CD14-positive monocyte (primary cell): ENCODE measurements around the gene SLC25A39. TPM values are rescaled to one million over a fixed set of nuclear protein-coding genes. Genes with fewer than 3 reads are reported as not detected.

ENCODE experiments used
- DNase-seq, 3 donors: peaks; one replicate each; pipeline ENCODE4 v3.0.0-alpha.2; 2011 to 2022
- H2AFZ ChIP-seq: 2 replicates; pipeline ENCODE4 v1.6.0; 2012; ENCODE audit warnings: mild to moderate bottlenecking, low read depth, low read length, inconsistent platforms; ENCODE audit not compliant: insufficient read depth, poor library complexity, severe bottlenecking
- H3K27ac ChIP-seq, 2 donors: 1 replicate in 1 of 2; 2 replicates in 1 of 2; pipeline ENCODE4 v1.5.1; 2012 to 2013; ENCODE audit warnings: low read length in 2 of 2, control low read depth in 1 of 2, inconsistent platforms in 1 of 2, low read depth in 1 of 2, mild to moderate bottlenecking in 1 of 2
- H3K27me3 ChIP-seq, 2 donors: one replicate each; pipeline versions ENCODE4 v1.6.0 to v1.6.1; 2011 to 2013; ENCODE audit warnings: low read length in 2 of 2; ENCODE audit not compliant: control insufficient read depth in 2 of 2, insufficient read depth in 2 of 2
- H3K36me3 ChIP-seq, 2 donors: replicated peaks in 1 of 2; 1 replicate in 1 of 2; 2 replicates in 1 of 2; pipeline versions ENCODE4 v1.5.1 to v1.6.1; 2012 to 2013; ENCODE audit warnings: low read length in 2 of 2, control low read depth in 1 of 2, inconsistent platforms in 1 of 2, mild to moderate bottlenecking in 1 of 2; ENCODE audit not compliant: insufficient read depth in 2 of 2, control insufficient read depth in 1 of 2
- H3K4me1 ChIP-seq, 2 donors: 1 replicate in 1 of 2; 2 replicates in 1 of 2; pipeline versions ENCODE4 v1.5.1 to v1.6.1; 2012 to 2013; ENCODE audit warnings: low read length in 2 of 2, control low read depth in 1 of 2, inconsistent platforms in 1 of 2, mild to moderate bottlenecking in 1 of 2, moderate library complexity in 1 of 2; ENCODE audit not compliant: insufficient read depth in 2 of 2, control insufficient read depth in 1 of 2
- H3K4me2 ChIP-seq: replicated peaks from 2 replicates; pipeline ENCODE3; 2012; ENCODE audit warnings: low read length, moderate library complexity, mild to moderate bottlenecking; ENCODE audit not compliant: poor library complexity, severe bottlenecking; ENCODE audit errors: extremely low read depth
- H3K4me3 ChIP-seq, 3 experiments: fragments of 200-600 bp in 1 of 3; sonication (generic) in 1 of 3; replicated peaks in 1 of 3; 1 replicate in 2 of 3; 2 replicates in 1 of 3; pipeline ENCODE4 v1.5.1; 2011 to 2013; ENCODE audit warnings: low read length in 3 of 3, mild to moderate bottlenecking in 3 of 3, control low read depth in 2 of 3, low read depth in 2 of 3, inconsistent platforms in 1 of 3, moderate library complexity in 1 of 3
- H3K79me2 ChIP-seq: 2 replicates; pipeline ENCODE4 v1.6.0; 2012; ENCODE audit warnings: mild to moderate bottlenecking, control low read depth, inconsistent platforms, low read length, moderate library complexity; ENCODE audit not compliant: insufficient read depth
- H3K9ac ChIP-seq: 2 replicates; pipeline ENCODE4 v1.6.0; 2017; ENCODE audit warnings: low read length, mild to moderate bottlenecking; ENCODE audit not compliant: insufficient read depth, poor library complexity, severe bottlenecking
- H3K9me3 ChIP-seq, 2 donors: replicated peaks in 1 of 2; 1 replicate in 1 of 2; 2 replicates in 1 of 2; pipeline versions ENCODE4 v1.5.1 to v1.6.1; 2012 to 2013; ENCODE audit warnings: low read length in 2 of 2, control low read depth in 1 of 2; ENCODE audit not compliant: control insufficient read depth in 1 of 2, insufficient read depth in 1 of 2
- H4K20me1 ChIP-seq: 2 replicates; pipeline ENCODE4 v1.6.0; 2012; ENCODE audit warnings: mild to moderate bottlenecking, low read length, control low read depth, moderate library complexity; ENCODE audit not compliant: insufficient read depth
- H3K27ac Mint-ChIP-seq, 7 donors: one replicate each; pipeline ENCODE4 v1.8.0; 2020; ENCODE audit warnings: mild to moderate bottlenecking in 7 of 7, mixed read lengths in 7 of 7, moderate library complexity in 6 of 7, inconsistent platforms in 2 of 7
- H3K27me3 Mint-ChIP-seq, 3 donors: one replicate each; pipeline ENCODE4 v1.8.0; 2021 to 2022; ENCODE audit warnings: low read depth in 3 of 3, mild to moderate bottlenecking in 3 of 3, mixed read lengths in 3 of 3, moderate library complexity in 3 of 3, inconsistent platforms in 1 of 3
- H3K36me3 Mint-ChIP-seq, 2 donors: one replicate each; pipeline ENCODE4 v1.8.0; 2020; ENCODE audit warnings: mixed read lengths in 2 of 2, inconsistent platforms in 1 of 2, mild to moderate bottlenecking in 1 of 2
- H3K4me1 Mint-ChIP-seq: one replicate; pipeline ENCODE4 v1.8.0; 2020; ENCODE audit warnings: mild to moderate bottlenecking, mixed read lengths
- H3K4me3 Mint-ChIP-seq, 2 donors: one replicate each; pipeline ENCODE4 v1.8.0; 2020; ENCODE audit warnings: mild to moderate bottlenecking in 2 of 2, mixed read lengths in 2 of 2, moderate library complexity in 1 of 2
- H3K9me3 Mint-ChIP-seq, 7 donors: one replicate each; pipeline ENCODE4 v1.8.0; 2020 to 2022; ENCODE audit warnings: mixed read lengths in 7 of 7, mild to moderate bottlenecking in 6 of 7, moderate library complexity in 6 of 7, inconsistent platforms in 2 of 7
- WGBS: methylation state at CpG from one replicate; pipeline ENCODE4 v1.1.5; 2013; ENCODE audit warnings: missing lambda C conversion rate; ENCODE audit not compliant: insufficient coverage; 5-methylcytosine and 5-hydroxymethylcytosine counted together
- intact Hi-C, 2 donors: fragments of 100-400 bp; cut with micrococcal nuclease; formaldehyde crosslinking; loops; one replicate each; pipeline versions ENCODE4 v1.15.0 to v1.15.1; 2023
- polyA plus RNA-seq, 3 donors: library from polyadenylated mRNA; depleted of rRNA in 1 of 3; unstranded in 2 of 3; stranded (reverse) in 1 of 3; fragments of 300-500 nt in 2 of 3; fragments of >200 nt in 1 of 3; fragmentation: Illumina TruSeq in 2 of 3; gene quantifications; 1 replicate in 2 of 3; 2 replicates in 1 of 3; pipeline ENCODE4 v1.2.3, GENCODE V29; 2012 to 2021
- TF ChIP-seq, protein P1 (sequence below): fragments of 200-600 bp; IDR thresholded peaks from one replicate; pipeline ENCODE4 v1.8.0; 2022; ENCODE audit warnings: antibody characterized with exemption, mild to moderate bottlenecking

The SLC25A39 gene
- polyA plus RNA-seq, 3 donors, result 64.0 to 74.8 (median 64.5) TPM

DNA sequence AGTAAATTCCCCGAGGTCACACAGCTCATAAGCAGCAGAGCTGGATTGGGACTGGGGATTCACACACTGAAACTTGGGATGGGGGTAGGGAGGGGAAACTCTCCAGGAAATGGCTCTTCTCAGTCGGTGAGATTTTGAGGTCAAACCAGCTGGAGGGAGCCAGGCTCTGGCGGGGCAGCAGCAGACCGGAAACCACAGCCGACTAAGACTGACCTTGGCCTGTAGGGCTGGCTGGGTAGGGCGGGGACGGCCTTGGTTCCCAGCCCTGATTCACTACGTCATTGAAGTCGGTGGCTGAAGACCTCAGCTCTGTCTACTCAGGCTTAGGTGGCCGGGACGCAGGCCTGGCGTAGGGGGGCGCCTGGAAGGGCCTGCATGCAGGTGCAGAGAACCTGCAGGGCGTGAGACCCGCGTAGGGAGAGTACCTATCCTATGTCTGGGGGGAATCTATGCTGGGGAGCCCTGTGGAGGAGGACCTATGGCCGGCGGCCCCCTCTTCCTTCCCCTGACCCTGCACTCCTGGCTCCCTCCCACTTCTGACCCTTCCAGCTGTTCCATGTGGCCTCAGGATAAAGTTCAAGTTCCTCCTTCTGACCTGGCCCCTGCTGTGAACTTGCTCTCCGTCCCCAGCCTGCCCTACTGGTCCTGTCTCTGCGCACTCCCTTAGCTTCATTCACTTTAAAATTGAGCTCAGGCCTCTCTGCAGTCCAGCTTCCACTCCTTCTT is 44.8 kb downstream of the SLC25A39 start:
- Mint-ChIP-seq H3K27me3 (peaks cover 24 to 33% (median 28%) of the 10 kb centered on the region in 3 donors), H3K36me3 (no peaks in the 10 kb centered on the region), H3K27ac (peak overlapping the region; percentile 92 to 97 (median 94)), H3K4me3 (peak overlapping the region; percentile 64 to 70), H3K9me3 (no peaks in the 10 kb centered on the region), H3K4me1 (peaks cover 30% of the 10 kb centered on the region)
- Histone ChIP-seq H3K36me3 (no peaks in the 10 kb centered on the region), H3K4me1 (peaks cover 23 to 25% of the 10 kb centered on the region in 2 donors), H4K20me1 (no peaks in the 10 kb centered on the region), H3K4me3 (peak overlapping the region in 1 of 3 experiments; percentile 46), H3K4me2 (peak overlapping the region; percentile 66), H3K27ac (peak overlapping the region; percentile 64 to 80), H2AFZ (peak overlapping the region; percentile 51), H3K27me3 (peaks cover 0 to 7% of the 10 kb centered on the region in 2 donors), H3K9ac (peak overlapping the region; percentile 36), H3K79me2 (no peaks in the 10 kb centered on the region), H3K9me3 (no peaks in the 10 kb centered on the region)
- TF ChIP-seq, protein P1, sequence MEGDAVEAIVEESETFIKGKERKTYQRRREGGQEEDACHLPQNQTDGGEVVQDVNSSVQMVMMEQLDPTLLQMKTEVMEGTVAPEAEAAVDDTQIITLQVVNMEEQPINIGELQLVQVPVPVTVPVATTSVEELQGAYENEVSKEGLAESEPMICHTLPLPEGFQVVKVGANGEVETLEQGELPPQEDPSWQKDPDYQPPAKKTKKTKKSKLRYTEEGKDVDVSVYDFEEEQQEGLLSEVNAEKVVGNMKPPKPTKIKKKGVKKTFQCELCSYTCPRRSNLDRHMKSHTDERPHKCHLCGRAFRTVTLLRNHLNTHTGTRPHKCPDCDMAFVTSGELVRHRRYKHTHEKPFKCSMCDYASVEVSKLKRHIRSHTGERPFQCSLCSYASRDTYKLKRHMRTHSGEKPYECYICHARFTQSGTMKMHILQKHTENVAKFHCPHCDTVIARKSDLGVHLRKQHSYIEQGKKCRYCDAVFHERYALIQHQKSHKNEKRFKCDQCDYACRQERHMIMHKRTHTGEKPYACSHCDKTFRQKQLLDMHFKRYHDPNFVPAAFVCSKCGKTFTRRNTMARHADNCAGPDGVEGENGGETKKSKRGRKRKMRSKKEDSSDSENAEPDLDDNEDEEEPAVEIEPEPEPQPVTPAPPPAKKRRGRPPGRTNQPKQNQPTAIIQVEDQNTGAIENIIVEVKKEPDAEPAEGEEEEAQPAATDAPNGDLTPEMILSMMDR, result no peak
- WGBS, result 25% methylated on average over 14 of the region's 20 CpGs
- intact Hi-C loops, result loop anchor here in 1 of 2 donors (5.0 kb wide), 3 partner anchors 38 to 67 kb away; partner anchors contain the start of genes GRN and UBTF
- peak; percentile 94 to 98 (median 97) for DNase-seq

DNA sequence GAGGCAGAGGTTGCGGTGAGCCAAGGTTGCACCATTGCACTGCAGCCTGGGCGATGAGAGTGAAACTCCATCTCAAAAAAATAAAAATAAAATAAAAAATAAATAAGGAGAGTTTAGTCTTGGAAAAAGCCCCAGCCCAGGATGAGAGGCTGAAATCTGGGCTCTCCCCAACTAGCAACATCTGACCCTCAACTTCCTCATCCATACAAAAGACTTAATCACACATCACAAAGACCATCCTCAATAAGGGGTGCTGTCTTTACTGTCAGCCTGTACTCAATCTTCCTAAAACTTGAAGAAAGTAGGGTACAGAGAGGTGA is 45.3 kb downstream of the SLC25A39 start:
- peaks cover 23 to 25% of the 10 kb centered on the region in 2 donors for H3K4me1 ChIP-seq
- intact Hi-C loops, result loop anchor here in 1 of 2 donors (5.0 kb wide), 3 partner anchors 37 to 68 kb away; partner anchors contain the start of genes GRN and UBTF
- no peaks in the 10 kb centered on the region for H3K9me3 ChIP-seq
- Mint-ChIP-seq H3K4me3 (peak overlapping the region; percentile 64 to 70), H3K27ac (peak overlapping the region; percentile 92 to 97 (median 94)), H3K9me3 (peaks cover 0 to under 1% (median 0%) of the 10 kb centered on the region in 7 donors), H3K4me1 (peaks cover 30% of the 10 kb centered on the region), H3K27me3 (peaks cover 24 to 32% (median 29%) of the 10 kb centered on the region in 3 donors), H3K36me3 (no peaks in the 10 kb centered on the region)
- H3K79me2 ChIP-seq, result no peaks in the 10 kb centered on the region
- no peaks in the 10 kb centered on the region for H3K36me3 ChIP-seq
- TF ChIP-seq, protein P1, result no peak
- peak overlapping the region in 1 of 3 experiments; percentile 46 for H3K4me3 ChIP-seq
- H3K27ac ChIP-seq, result peak overlapping the region; percentile 64 to 80
- no peaks in the 10 kb centered on the region for H4K20me1 ChIP-seq
- H3K27me3 ChIP-seq, result peaks cover 0 to 7% of the 10 kb centered on the region in 2 donors
- WGBS, result no CpG with 5 or more reads among the region's 2 CpGs
- DNase-seq, result peak in 2 of 3 donors; percentile 72 to 83
- H3K9ac ChIP-seq, result peak overlapping the region; percentile 36
- H3K4me2 ChIP-seq, result peak overlapping the region; percentile 66
- H2AFZ ChIP-seq, result peak overlapping the region; percentile 51
